ENCODE data around the gene RAG2.

RAG2 gene

DNA sequence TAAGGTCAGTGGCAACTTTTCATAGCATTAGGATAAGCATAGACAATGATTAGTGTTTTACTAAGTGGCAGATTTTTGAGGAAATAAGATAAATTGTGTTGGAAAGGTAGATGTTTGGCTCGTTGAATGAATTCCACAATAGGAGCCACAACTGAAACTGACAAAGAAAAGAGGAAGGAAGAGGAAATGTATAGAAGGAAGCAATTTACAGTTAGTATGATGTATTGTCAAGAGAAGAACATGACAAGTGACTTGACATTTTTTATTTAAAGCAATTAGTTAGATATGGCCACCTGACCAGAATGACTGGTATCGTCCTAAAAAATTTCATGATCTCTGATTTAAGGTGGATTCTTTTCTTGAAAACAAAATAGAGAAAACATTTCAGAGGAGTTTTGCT, 3.1 kb upstream of the RAG2 start:
- no peak overlapping the region for H3K4me3 ChIP-seq (ENCODE audit: low read depth, low read length)
- TF ChIP-seq CTCF (IDR thresholded peaks at IDR 0.05; ENCODE audit: low read depth, low read length): no peak

DNA sequence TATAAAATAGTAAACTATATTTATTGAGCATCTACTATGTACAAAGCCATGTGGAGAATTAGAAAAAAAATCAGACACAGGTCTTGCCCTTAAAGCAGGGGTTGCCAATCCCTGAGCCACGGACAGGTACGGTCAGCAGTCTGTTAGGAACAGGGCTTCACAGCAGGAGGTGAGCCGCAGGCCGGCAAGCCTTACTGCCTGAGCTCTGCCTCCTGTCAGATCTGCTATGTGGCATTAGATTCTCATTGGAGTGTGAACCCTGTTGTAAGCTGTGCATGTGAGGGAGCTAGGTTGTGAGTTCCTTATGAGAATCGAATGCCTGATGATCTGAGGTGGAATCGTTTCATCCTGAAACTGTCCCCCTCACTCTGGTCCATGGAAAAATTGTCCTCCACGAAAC, 2.1 kb upstream of the RAG2 start:
- no peak for TF ChIP-seq CTCF (IDR thresholded peaks at IDR 0.05; ENCODE audit: low read depth, low read length)
- no peak overlapping the region for H3K4me3 ChIP-seq (ENCODE audit: low read depth, low read length)

GRCh38 chr11:36596880-36597279, 1.2 kb downstream of the RAG2 start:
- TF ChIP-seq CTCF (IDR thresholded peaks at IDR 0.05; ENCODE audit: low read depth, low read length): no peak
- no peak overlapping the region for H3K4me3 ChIP-seq (ENCODE audit: low read depth, low read length)

GRCh38 chr11:36594316-36594989, 3.6 kb downstream of the RAG2 start, which contains the start of gene IFTAP:
TSS of gene IFTAP (plus strand) at chr11:36594502. CDS start at chr11:36610104, 15,602 bp downstream.
- no peak for TF ChIP-seq CTCF (IDR thresholded peaks at IDR 0.05; ENCODE audit: low read depth, low read length)
- H3K4me3 ChIP-seq (ENCODE audit: low read depth, low read length): peak within 1 kb of the TSS; percentile 83

GRCh38 chr11:36591433-36591832, 6.6 kb downstream of the RAG2 start:
- no peak overlapping the region for H3K4me3 ChIP-seq (ENCODE audit: low read depth, low read length)
- TF ChIP-seq CTCF (IDR thresholded peaks at IDR 0.05; ENCODE audit: low read depth, low read length): no peak

DNA sequence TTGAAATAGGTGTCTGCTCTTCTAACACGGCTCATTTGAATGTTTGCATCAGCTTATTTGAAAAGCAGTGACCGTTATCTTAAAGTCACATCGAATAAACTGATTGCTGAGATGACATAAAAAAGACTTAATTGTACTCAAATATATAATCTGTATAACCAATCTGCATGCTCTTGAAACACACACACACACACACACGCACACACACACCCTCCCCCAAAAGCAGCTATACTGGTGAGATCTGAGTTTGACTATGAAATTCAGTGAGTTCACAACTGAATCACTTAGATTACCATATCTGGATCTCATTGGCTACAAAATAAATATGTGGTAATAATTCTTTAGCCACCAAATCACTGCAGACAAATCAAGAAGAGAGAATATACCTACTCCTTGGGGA, 7.5 kb downstream of the RAG2 start:
- no peak overlapping the region for H3K4me3 ChIP-seq (ENCODE audit: low read depth, low read length)
- TF ChIP-seq CTCF (IDR thresholded peaks at IDR 0.05; ENCODE audit: low read depth, low read length): no peak

DNA sequence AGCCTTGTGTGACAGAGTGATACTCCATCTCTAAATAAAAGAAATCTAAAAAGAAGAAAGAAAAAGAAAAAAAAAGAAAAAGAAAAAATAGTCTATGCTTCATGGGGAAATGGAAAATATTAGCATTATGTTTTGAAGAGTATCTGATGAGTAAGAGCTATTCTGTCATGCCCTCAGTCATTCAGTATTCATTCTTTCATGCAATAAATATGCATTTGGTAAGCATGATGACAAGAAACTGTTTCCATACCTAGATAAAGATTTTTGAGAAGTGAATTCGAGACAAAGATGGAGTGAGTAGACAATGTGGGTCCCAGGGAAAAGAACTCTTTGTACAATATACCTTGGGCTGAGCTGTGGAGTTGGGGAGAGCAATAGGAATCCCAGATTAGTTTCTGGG, 9.9 kb downstream of the RAG2 start:
- no peak overlapping the region for H3K4me3 ChIP-seq (ENCODE audit: low read depth, low read length)
- no peak for TF ChIP-seq CTCF (IDR thresholded peaks at IDR 0.05; ENCODE audit: low read depth, low read length)
